AG09319 (cell line): ENCODE results near the gene TMEM45A.
A peak's percentile ranks its signal among the peaks of the same experiment; 100 is the strongest.

ENCODE experiments used
- DNase-seq: peaks from one replicate; pipeline ENCODE4 v3.0.0-alpha.2; 2010; ENCODE audit warnings: low read depth; ENCODE audit errors: extremely low read depth
- TF ChIP-seq, protein P1 (sequence below): IDR thresholded peaks from 2 replicates; pipeline ENCODE4 v1.5.1; 2011; ENCODE audit warnings: low read depth, mild to moderate bottlenecking, inconsistent platforms, low read length, moderate library complexity

TMEM45A gene

DNA sequence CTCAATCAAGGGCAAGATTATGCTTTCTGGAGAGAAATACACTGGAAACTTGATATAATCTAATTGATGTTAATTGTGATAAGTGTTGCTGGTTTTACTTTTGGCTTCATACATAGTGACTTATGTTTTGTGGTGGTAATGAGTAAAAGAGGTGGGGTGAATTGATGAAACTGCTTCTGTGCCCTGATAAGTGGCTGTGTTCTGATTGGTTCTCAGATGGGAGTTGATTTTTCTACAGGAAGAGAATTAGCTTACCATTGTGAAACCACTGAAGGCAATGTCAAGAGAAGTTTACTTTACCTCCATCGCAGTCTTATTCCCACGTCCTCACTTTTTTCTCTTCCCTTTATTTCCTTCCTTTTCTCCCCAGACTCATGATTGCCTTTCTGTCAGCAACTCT, 23.8 kb downstream of the TMEM45A start:
- TF ChIP-seq, protein P1, sequence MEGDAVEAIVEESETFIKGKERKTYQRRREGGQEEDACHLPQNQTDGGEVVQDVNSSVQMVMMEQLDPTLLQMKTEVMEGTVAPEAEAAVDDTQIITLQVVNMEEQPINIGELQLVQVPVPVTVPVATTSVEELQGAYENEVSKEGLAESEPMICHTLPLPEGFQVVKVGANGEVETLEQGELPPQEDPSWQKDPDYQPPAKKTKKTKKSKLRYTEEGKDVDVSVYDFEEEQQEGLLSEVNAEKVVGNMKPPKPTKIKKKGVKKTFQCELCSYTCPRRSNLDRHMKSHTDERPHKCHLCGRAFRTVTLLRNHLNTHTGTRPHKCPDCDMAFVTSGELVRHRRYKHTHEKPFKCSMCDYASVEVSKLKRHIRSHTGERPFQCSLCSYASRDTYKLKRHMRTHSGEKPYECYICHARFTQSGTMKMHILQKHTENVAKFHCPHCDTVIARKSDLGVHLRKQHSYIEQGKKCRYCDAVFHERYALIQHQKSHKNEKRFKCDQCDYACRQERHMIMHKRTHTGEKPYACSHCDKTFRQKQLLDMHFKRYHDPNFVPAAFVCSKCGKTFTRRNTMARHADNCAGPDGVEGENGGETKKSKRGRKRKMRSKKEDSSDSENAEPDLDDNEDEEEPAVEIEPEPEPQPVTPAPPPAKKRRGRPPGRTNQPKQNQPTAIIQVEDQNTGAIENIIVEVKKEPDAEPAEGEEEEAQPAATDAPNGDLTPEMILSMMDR = no peak
- DNase-seq = no peak

DNA sequence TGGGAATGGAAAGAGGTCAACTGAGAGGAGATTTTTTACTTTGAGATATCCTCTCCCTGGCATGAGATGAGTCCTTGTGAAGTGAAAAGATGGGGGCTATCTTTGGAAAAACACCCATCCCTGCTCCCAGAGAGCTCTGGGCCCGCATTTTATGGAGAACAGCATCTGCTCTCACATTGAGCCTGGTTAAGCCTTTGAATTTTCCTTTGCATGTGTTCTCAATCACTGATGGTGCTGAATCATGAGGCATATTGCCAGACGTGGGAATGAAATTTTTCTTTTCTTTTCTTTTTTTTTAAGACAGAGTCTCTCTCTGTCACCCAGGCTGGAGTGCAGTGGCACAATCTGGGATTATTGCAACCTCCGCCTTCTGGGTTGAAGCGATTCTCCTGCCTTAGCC, 24.4 kb downstream of the TMEM45A start:
- peak; percentile 45 for DNase-seq
- TF ChIP-seq, protein P1 = no peak

DNA sequence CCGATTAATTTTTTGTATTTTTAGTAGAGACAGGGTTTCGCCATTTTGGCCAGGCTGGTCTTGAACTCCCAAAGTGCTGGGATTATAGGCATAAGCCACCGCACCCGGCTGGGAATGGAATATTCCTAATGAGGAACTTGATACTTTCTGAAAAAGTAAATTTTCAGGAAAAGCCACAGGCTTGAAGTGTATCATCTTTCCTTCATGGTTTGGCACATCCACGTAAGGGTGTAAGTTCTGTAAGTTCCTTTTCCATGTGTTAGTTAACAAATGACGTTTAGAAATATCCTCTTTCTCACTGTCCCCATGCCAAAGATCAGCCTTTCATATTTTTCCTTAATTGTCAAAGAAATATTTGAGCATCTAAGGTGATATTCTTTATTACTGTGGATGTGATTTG, 24.9 kb downstream of the TMEM45A start:
- TF ChIP-seq, protein P1 = no peak
- DNase-seq = no peak

DNA sequence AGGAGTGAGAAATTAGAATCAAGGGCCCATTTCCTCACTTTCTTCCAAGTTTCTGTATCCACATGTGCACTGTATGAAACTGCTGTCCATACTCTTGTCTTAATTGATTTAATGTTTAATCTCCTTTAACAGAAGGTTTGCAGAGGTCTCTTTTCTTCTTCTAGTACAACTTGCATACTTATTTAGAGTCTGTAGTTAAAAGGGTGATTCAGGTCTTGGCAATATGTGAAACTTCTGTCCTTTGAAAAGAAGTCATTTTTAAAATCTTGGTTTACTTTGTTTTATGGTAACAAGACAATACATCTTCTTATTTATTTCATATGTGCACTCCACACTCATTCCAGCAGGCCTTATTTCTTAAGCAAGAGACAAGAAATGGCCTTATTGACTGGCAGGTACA, 25.8 kb downstream of the TMEM45A start:
- DNase-seq = no peak
- TF ChIP-seq, protein P1 = no peak

DNA sequence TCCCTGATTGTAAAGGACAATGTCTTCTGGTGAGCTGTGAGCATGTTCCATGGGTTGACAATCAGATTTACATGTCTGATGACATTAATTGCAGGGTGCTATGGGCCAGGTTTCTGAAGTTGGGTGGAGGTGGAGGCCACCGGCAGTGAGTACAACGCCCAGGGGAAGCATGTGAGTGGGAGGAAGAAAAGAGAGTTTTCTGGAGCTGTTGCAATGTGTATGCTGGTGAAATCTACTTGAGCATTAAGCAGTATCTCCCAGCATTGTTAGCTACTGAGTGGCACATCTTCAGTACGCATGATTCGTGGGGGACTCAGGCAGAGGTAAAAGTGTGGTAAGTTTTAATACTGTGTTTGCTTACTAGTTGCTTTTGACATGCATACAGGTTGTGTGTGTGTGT, 26.6 kb downstream of the TMEM45A start:
- DNase-seq = no peak
- TF ChIP-seq, protein P1 = no peak

DNA sequence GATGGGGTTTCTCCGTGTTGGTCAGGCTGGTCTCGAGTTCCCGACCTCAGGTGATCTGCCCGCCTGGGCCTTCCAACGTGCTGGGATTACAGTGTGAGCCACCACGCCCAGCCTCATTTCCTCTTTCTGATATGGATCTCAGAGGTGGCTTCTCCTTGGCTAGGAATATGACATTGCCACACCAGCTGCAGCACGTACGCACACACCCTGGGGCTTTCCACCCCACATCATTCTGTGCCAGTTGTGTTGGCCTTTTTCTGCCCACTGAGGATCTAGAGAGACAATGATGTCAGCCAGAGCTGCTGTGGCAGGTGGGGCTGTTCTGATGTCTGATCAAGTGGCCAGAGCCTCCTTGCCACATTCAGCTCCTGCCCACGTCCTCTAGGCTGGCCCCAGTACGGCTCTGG, 29.0 kb downstream of the TMEM45A start:
- no peak for DNase-seq
- TF ChIP-seq, protein P1 = no peak

DNA sequence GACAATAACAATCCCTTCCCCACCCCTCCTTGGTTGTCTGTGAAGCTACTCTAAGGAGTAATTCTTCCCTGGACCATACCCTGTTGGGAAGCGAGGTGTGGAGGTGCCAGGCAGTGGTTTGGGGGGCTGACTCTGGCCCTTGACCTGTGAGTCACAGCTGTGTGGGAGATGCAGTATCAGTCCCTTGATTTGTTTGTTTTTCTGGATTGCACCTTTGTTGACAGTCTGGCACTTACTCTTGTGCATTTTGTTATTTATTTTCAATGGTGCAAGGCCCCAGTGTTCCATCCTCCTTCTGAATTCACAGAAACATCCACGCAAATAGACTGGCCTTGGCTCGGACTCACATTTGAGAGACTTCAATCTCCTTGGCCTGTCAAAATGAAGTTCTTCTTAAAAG, 29.7 kb downstream of the TMEM45A start:
- TF ChIP-seq, protein P1 = no peak

More for the DNA sequence above, 29.7 kb downstream of the TMEM45A start:
- DNase-seq = no peak
